ENCODE data around the gene PDE3B.
"Not testable (repeated sequence)": the region's sequence is repeated elsewhere in the genome, so short reads cannot be mapped to it uniquely, and the experiment has no call there.

The PDE3B gene

GRCh38 chr11:14678350-14678749 is 34.7 kb downstream of the PDE3B start:
- no peak for DNase-seq

- DNase-seq = no peak
Measured at GRCh38 chr11:14679662-14680061, 36.1 kb downstream of the PDE3B start.

GRCh38 chr11:14684234-14684915 is 40.8 kb downstream of the PDE3B start:
- DNase-seq = not testable (repeated sequence)

- no peak for DNase-seq
Measured at GRCh38 chr11:14687456-14687855, 43.9 kb downstream of the PDE3B start.

GRCh38 chr11:14687943-14688627 is 44.5 kb downstream of the PDE3B start:
- DNase-seq = no peak

- DNase-seq = not testable (repeated sequence)
Measured at GRCh38 chr11:14695656-14696055, 52.1 kb downstream of the PDE3B start.

- DNase-seq = no peak
Measured at GRCh38 chr11:14698771-14699170, 55.2 kb downstream of the PDE3B start.

GRCh38 chr11:14700593-14700992 is 57.0 kb downstream of the PDE3B start:
- no peak for DNase-seq

GRCh38 chr11:14702760-14703159 is 59.2 kb downstream of the PDE3B start:
- DNase-seq = no peak

GRCh38 chr11:14703731-14704130 is 60.1 kb downstream of the PDE3B start:
- DNase-seq = no peak

GRCh38 chr11:14705067-14705466 is 61.5 kb downstream of the PDE3B start:
- DNase-seq = no peak

GRCh38 chr11:14713496-14714244 is 70.1 kb downstream of the PDE3B start:
- no peak for DNase-seq

- not testable (repeated sequence) for DNase-seq
Measured at GRCh38 chr11:14715669-14716068, 72.1 kb downstream of the PDE3B start.

GRCh38 chr11:14722496-14722895 is 78.9 kb downstream of the PDE3B start:
- no peak for DNase-seq

GRCh38 chr11:14725150-14725549 is 81.5 kb downstream of the PDE3B start:
- DNase-seq = no peak

- no peak for DNase-seq
Measured at GRCh38 chr11:14727215-14727614, 83.6 kb downstream of the PDE3B start.

GRCh38 chr11:14727746-14728145 is 84.1 kb downstream of the PDE3B start:
- no peak for DNase-seq

- DNase-seq = not testable (repeated sequence)
Measured at GRCh38 chr11:14740539-14740938, 96.9 kb downstream of the PDE3B start.

GRCh38 chr11:14741195-14741594 is 97.6 kb downstream of the PDE3B start:
- DNase-seq = no peak

- DNase-seq = no peak
Measured at GRCh38 chr11:14742849-14743559, 99.4 kb downstream of the PDE3B start.

- DNase-seq = not testable (repeated sequence)
Measured at GRCh38 chr11:14743667-14744066, 100.1 kb downstream of the PDE3B start.

- no peak for DNase-seq
Measured at GRCh38 chr11:14746857-14747395, 103.3 kb downstream of the PDE3B start.

- DNase-seq = no peak
Measured at GRCh38 chr11:14748090-14748489, 104.5 kb downstream of the PDE3B start.

Measured in HCEC 1CT (cell line).